Inflammatory macrophage (primary cell): Measurements from ENCODE around the gene SYK.

Source experiments
- DNase-seq, 2 donors: peaks; one replicate each; pipeline ENCODE4 v3.0.0-alpha.2; 2020 to 2022

SYK gene

DNA sequence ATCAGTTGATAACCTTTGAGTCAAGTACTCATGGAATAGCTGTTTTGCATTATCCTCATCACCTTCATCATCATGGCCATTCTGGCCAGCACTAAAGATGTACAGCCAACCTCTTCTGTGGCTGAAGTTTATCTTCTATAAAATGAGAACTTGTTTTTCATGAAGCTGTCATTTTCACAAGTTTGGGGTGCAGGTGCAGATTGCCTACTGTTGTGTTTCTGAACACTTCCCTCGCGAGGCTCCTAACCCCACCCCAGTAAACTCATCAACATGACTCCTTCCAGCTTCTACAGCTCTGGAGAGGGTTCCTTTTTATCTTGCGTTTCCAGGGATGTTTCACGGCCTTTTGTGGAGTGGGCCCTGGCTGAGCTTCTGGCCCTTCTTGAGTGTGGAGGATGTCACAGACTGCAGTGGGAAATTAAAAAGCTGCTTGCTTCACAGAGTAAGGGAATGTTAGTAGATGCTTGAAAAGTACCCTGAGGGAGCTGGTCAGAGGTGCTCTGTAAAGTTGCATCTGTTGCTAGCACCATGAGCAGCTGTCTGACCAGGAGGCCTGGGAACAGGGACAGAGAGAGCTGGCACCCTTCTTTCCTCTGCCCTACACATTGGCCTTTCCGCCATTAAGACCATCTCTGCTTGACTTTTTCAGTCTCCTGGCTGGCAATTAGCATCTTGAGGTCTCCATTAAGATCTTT lies 24.9 kb downstream of the SYK start:
- DNase-seq, result no peak

DNA sequence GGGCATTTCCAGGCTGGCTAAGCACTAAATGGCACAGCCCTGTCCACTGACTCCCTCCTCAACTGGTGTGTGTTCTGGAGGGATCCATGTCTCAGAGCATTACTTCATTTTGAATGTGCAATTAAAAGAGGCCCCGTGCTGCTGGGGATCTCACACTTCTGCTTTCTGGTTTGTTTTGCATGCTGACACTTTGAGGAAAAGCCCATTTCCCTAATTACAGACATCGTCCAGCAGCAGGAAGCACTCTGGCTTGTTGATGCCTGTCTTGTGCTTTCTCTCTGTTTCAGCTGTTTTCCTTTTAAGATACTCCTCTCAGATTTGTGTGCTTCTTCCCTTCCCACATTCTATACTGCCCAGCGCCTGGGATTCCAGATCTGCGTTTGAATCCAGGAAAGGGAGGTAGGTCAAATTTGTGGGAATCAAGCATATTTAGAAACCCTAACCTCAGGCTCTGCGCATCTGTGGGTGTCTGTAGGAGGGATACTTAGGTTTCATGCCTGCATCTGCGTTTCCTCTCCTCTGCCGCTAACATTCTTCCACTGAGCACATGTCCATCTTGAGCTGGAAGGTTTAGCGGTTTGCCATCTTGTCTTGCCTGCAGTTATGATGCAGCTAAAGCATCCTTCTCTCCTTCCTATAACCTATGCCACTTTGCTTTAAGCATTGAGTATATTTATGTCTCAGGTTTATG lies 25.7 kb downstream of the SYK start:
- peak; percentile 91 to 92 for DNase-seq

DNA sequence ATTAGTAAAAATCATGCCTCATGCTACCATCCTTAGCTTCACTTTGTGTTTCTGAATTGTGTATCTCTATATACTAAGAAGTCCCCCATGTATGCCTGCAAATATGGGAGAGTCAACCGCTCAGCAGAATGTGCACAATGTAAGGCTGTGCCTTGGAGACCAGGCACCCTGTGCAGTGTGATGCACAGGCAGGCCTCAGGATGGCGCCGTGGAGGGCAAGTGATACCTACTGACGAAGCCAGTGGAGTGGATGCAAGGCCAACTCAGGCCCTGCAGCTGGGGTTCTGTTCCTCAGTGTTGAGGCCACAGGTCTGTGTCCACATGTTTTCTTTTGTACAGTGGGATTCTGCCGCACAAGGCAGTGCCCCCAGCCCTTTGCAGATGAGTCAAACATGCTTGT lies 28.4 kb downstream of the SYK start:
- no peak for DNase-seq

DNA sequence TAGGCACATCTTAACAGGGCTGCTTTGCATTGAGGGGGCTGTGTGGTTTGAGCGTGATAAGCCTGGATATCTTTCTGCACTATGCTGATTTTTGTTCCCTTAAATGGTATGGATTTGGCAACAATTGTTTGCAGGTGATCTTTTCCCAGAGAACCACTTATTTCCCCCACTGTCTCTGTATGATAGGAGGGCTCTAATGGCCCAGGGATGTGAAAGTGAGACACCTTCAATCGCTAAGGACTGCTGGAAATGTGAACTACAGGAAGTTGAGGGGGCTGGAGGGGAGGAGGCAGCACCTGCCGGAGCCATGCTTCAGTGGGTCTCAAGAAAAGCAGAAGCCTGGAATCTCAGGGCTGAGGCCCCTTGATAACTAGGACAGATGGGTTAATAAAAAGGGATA lies 29.4 kb downstream of the SYK start:
- no peak for DNase-seq

DNA sequence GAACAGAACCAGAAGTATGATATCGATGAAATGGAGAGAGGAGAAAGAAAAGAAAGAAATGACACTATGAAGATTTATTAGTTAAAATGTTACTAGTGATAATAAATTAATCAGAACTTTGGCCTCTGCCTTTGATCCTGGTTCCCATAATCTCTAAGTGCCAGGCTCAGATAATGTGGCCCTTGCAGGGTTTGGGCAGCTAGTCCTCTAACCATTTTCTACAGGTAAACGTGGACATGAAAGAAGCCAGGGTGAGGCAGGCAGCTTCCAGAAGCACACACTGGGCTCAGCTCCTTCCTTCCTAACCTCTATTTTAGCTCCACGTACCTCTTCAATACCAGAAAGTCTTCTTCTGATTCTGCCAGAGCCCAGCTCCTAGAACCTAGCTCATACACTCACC lies 30.6 kb downstream of the SYK start:
- no peak for DNase-seq

DNA sequence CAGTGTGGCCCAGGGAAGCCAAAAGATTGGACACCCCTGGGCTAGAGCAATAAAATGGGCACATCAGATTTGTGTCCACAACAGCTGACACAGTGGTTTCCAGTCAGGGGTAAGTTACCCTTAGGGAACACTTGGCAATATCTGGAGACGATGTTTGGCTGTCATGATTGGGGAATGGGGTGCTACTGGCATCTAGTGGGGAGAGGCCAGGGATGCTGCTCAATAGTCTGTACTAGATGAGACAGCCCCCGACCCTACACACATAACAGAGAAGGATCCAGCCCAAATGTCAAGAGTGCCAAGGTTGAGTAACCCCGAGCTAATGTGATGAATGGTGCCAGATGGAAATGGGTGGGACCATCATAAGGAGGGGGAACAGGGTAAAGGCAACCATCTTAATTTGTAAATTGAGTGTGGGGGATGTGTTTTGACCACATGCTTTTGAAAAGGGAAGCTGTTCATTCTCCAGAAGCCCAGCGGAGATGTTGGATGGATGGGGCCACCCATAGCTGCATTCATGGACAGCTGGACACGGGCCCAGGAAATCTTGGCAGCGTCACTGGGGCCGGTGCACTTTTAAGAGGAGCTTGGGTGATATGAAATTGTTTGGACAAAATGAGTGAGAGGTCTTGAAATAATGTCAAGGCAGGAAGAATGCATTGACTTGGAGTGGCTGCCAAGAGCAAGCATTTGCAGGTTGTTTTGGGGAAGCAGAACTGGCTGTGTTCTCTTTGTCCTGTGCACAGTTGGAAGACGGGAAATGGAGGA lies 33.4 kb downstream of the SYK start:
- no peak for DNase-seq

DNA sequence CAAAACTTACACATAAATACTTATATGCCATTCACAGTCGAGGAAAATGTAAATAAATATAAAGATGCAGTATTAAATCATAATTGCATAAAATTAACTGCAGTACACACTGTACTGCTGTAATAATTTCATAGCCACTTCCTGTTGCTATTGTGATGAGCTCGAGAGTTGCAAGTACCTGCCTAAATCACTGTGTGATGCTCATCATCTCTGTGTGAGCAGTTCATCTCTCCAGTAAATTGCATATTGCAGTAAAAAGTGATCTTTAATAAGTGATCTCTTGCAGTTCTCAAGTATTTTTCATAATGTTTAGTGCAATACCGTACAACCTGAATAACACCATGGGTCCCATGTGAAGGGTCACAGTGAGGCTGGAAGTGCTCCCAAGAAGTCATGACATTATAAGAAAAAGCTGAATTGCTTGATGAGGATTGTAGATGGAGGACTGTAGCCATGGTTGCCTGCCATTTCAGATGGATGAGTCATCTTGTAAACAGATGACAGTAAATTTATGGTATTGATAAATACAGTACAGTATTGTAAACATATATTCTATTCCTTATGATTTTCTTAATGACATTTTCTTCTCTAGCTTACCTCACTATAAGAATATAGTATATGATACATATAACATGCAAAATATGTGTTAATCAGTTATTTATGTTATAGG lies 34.9 kb downstream of the SYK start:
- DNase-seq, result no peak

DNA sequence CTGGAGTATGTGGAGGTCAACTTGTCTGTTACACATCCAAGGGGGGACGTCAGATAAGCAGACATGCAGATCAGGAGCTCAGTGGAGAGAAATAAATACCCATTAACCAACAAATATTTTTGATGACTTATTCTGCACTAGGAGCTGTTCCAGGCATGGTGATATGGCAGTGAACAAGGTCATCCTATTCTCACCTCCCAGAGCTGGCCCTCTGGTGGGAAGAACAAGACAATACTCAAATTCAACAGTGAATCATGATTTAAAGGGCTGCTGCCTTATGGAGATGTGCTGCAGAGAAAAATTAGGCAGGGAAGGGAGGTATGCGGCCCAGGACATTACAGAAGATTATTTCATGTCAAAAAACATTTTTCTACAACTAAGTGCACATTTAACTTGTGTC lies 36.5 kb downstream of the SYK start:
- peak in 1 of 2 donors; percentile 16 for DNase-seq

DNA sequence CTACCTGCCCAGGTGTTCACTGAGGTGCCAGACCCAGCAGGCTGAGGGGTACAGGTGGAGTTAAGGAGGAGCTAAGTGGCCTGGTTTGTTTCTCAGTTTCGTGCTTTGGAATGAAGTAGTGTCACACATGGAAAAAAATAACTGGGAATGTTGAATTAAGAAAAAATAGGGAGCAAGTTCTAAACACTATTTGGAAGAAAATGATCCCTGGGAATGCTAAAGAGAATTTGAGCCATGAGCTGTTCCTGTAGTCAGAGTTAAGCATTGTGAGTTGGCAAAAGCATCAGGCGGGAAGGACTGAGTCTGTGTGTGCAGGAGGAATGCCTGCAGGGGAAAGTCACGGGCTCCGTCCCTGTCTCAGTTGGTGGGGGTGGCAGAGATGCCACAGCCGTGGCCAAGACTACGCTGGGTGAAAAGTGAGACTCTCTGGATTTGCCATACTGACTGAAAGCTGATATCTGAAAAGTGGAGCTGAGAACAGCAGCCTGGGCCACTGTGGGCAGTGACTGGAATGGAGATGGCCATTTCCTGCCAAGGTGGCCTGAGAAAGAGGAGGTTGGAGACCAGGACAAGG lies 37.0 kb downstream of the SYK start:
- DNase-seq, result no peak

DNA sequence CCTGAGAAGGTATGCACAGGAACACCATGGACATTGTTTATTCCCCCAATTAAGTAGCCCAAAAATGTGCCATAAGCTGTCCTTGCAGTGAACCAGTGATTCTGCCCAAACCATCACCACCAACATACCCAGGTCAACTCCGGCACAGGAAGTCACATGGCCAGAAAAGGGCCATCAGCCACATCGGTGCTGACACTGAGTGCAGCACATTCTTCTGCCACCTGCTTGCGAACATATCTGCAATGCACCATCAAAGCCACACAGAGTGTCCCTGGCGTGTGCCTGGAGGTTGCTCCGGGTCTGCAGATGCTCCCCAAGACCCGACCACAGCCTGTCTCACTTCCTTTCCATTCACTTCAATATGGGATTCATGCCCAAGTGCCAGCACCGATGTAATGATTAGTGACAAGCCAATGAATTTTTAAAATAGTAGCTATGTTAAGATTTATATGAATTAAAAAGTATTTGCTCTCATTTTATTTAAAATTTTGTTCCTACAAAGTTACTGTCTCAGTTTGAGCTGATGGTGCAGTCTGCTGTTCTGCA lies 37.6 kb downstream of the SYK start:
- no peak for DNase-seq

DNA sequence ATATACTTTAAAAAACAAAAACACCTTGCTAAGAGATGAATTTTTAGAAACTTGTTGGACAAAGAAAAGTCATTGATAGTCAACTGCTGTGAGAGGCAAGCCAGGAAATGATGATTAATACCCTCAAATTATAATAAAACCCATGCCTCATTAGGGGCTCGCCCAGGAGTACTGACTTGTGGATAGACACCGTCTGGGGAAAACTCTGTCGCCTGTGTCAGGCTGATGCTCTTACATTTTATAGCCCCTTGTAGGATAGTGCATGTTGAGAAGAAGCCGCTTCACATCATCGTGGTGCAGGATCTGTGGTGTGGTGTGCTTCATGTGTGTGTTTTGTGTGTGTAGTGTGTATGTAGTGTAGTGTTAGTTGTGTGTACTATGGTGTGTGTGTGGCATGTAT lies 39.1 kb downstream of the SYK start:
- DNase-seq, result no peak

DNA sequence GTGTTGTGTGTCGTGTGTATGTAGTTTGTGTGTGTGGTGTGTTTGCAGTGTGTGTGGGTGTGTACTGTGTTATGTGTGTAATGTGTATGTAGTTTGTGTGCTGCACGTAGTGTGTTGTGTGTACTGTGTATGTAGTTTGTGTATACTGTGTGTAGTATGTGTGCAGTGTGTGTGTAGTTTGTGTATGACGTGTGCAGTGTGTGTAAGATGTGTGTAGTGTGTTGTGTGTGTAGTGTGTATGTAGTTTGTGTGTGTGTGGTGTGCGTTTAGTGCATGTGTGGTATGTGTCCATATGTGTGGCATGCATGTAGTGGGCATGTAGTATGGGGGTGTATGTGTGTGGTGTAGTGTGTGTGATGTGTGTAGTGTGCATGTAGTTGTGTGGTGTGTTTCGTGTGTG lies 39.6 kb downstream of the SYK start:
- DNase-seq, result no peak

DNA sequence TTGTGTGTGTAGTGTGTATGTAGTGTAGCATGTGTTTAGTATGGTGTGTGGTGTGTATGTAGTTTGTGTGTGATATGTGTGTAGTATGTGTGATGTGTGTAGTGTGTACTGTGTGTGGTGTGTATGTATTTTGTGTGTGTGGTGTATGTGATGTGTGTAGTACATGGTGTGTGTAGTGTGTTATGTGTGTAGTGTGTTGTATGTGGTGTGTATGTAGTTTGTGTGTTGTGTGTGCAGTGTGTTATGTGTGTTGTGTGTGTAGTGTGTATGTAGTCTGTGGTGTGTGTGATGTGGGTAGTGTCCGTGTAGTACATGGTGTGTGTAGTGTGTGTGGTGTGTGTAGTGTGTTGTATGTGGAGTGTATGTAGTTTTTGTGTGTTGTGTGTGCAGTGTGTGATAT lies 40.0 kb downstream of the SYK start:
- DNase-seq, result no peak

DNA sequence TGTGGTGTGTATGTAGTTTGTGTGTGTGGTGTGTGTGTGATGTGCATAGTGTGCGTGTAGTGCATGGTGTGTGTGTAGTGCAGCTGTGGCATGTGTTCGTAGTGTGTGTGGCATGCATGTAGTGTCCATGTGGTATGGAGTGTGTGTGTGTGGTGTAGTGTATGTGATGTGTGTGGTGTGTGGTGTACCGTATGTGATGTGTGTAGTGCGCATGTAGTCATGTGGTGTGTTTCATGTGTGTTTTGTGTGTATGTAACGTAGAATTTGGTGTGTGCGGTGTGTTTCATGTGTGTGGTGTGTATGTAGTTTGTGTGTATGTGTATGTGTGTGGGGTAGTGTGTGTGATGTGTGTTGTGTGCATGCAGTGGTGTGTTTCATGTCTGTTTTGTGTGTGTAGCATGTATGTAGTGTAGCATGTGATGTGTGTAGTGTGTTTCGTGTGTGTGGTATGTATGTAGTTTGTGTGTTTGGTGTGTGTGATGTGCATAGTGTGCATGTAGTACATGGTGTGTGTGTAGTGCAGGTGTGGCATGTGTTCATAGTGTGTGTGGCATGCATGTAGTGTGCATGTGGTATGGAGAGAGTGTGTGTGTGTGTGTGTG lies 40.7 kb downstream of the SYK start:
- DNase-seq, result no peak

DNA sequence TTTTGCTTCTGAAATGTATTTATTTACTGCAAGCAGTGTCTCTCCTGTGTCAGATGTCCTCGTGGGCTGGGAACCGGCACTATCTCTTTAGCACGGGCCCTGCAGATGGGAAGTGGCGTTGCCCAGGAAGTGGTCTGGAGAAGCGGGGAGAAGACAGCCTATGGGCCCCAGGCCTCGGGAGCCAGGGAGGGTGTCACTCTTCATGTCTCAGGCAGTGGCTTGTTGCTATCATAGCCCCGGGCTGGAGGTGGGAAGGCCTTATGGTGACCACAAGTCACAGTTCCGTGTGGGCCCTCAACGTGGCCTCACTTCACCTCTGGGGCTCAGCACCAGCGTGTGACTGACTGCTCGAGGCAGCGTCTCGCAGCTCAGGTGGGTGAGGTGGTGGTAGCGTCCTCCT lies 41.4 kb downstream of the SYK start:
- peak; percentile 53 to 84 for DNase-seq

DNA sequence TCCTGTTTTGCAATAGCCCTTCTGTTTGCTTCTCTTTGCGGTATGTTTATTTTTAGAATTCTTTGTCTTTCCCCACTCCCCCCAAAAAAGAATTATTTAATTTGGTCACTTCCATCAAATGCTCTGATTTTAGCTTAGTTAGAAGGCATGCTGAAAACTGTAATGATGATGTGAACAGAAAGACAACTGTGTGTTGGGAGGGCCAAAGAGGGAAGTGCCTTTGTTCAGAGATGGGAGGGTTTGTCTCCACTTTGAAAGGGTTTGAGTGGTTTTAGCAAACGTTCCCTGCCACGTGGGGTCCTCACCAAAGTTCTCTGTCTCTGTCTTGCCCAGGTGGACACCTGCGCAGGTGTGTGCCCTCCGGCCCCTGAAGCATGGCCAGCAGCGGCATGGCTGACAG lies 41.9 kb downstream of the SYK start:
- DNase-seq, result no peak

DNA sequence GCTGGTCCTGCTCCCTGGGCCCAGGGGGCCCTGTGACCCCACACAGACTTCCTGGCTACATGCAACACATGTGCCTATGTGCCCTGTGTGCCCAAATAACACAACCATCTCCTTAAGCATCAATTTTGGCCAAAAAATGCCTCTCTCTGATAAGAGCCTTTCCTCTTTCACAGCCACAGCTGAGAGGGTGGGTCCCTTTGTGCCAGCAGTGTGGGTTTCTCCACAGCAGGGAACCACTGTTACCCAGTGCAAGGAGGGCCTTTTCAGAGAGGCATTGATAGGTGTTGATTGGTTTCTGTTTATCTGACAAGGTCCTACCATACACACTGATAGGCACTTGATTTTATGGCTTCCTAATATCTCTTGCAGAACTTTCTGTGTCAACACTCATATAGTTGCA lies 42.7 kb downstream of the SYK start:
- no peak for DNase-seq

DNA sequence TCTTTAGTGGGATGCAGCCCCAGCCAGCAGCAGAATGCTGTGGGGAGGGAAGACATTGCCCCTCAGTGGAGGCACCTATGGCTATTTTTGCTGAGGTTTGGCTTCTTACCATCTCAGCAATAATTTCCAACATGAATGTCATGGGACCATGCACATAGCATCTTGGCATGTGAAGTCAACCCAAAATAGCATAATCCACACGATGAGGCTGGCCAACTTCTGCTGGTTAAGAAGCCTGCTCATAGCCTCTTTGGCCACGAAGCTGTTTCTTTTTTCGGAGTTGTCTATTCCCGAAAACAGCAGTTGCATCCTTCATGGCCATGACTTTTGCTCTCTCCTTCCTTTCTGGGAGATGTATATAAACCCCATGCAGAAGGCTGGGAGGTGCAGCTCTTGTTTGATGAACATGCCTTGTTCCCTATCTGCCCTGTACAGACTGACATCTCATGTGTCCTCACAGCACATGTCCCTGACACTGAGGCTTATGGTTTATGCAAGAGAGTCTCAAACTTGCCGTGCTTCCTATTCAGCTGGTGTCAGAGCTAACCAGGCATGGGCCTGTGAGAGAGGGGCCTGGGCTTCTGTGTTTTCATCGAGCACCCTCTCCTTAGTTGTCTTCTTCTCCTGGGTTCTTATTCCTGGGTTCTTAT lies 45.3 kb downstream of the SYK start:
- DNase-seq, result no peak

DNA sequence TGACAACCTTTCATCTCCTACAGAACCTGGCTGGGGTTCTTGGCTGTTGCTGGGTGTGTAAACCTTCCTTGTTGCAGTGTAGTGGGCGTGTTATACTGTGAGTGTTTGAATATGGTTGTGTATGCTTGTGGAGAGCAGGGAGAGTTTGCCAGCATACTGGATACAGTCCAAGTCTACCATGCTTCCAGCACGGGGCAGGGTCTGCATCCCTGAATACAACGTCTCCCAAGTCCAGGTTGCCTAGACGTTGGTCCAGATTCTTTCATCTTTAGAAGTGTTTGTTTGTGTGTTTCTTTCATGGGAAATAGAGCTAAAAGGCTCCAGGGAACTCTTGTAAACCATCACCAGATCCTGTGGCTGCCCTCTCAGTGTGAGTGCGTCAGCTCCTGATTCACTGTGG lies 46.4 kb downstream of the SYK start:
- no peak for DNase-seq

DNA sequence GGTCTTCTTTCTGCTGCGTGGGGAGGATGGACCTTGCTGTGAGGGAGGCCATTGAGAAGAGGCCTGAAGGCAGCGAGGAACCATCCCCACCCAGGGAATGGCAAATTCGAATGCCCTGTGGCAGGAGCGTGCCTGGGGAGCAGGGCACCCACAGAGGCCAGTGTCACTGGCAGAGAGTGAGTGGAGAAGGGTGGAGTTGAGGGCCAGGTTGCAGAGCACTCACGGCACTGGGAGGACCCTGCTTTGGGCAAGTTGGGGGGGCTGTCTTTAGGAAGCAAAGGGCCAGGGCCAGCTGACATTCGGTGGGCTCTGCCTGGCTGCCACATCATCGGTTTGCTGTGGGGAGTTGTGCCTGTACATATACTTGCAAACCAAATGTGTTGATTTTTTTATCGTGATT lies 47.2 kb downstream of the SYK start:
- DNase-seq, result no peak

DNA sequence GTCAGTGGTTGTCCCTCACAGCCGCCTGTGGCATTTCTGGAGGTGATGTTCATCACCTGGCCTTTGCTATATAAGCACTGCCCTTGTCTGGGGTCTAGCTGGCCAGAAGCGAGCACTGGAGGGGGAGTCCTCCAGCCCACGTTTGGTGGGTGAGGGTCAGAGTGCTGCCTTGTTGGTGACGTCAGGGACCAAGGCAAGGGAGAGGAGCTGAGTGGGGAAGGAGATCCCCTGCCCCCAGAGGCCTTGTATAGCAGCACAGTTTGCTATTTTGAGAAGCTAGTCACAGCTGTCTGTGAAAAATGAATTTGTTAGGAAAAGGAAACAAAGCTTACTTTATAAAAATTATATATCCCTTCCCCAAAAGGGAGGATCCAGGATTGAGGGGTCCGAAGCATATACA lies 49.8 kb downstream of the SYK start:
- DNase-seq, result no peak

DNA sequence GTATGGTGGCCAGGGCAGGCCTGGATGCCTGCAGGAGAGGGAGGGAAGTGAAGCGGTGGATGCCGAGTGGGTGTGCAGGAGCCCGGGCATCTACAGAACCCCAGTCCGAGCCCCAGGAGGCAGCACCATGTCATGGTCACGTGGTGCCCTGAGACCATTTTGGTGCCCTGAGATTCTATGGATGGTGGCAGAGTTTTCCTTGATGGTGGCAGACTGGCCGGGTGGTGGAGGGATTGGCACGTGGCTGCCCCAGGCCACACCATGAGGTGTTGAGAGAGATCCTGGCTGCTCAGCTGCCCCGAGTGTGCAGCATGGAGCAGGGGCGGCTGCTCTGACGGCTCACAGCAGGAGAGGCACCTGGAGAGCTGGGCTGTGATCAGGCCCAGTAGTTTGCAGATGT lies 52.3 kb downstream of the SYK start:
- no peak for DNase-seq
